Activated naive CD8-positive, alpha-beta T cell treated with anti-CD3 and anti-CD28 coated beads, Interleukin-2, amount 10 ng/mL, durations not matched to agents 7 days and 5 days (primary cell): Measurements from ENCODE around the gene NCAM2. TPM values are rescaled to one million over a fixed set of nuclear protein-coding genes. Genes with fewer than 3 reads are reported as not detected.

Experiments
- ATAC-seq: fragments of 150-1000 bp; cut with Tn5 transposase; one replicate; pipeline ENCODE4 v1.10.0; 2021; ENCODE audit warnings: low read depth, moderate library complexity
- POLR2A ChIA-PET: fragments of 350-600 bp; sonication (Branson Sonifier 250); formaldehyde crosslinking; loops from one replicate; lab custom pipeline; 2021; ENCODE audit warnings: antibody characterized with exemption; lab: Charles Lee
- DNase-seq: peaks from one replicate; pipeline ENCODE4 v3.0.0; 2021
- H3K27ac Mint-ChIP-seq: one replicate; pipeline ENCODE4 v1.8.0; 2022; ENCODE audit warnings: mild to moderate bottlenecking, mixed read lengths
- H3K27me3 Mint-ChIP-seq: one replicate; pipeline ENCODE4 v1.8.0; 2022; ENCODE audit warnings: mild to moderate bottlenecking, moderate library complexity, mixed read lengths
- H3K36me3 Mint-ChIP-seq: one replicate; pipeline ENCODE4 v1.8.0; 2021; ENCODE audit warnings: mild to moderate bottlenecking, mixed read lengths
- H3K4me1 Mint-ChIP-seq: one replicate; pipeline ENCODE4 v1.8.0; 2021; ENCODE audit warnings: mixed read lengths
- H3K4me3 Mint-ChIP-seq: one replicate; pipeline ENCODE4 v1.8.0; 2022; ENCODE audit warnings: mild to moderate bottlenecking, moderate library complexity, mixed read lengths
- H3K9me3 Mint-ChIP-seq: one replicate; pipeline ENCODE4 v1.8.0; 2021; ENCODE audit warnings: mixed read lengths
- total RNA-seq, 2 experiments: library from RNA; stranded (reverse); gene quantifications; one replicate each; pipeline ENCODE4 v1.2.3, GENCODE V29; 2021

The NCAM2 gene
- total RNA-seq, 2 experiments from 2014 or later = not detected

DNA sequence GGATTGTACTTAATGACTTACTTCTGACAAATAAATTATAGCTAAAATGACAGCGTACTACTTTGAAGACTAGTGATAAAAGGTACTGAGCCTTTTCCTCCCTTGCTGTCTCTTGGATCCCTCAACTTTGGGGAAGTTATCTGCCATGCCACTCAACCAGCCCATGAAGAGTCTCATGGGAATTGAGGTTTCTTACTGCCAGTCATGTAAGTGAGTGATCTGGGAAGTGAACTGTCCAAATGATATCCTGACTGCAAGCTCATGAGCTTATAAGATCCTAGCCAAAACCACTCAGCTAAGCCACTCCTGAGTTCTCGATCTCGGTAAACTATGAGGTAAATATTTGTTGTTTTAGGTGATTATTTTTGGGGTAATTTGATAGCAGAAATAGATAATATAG lies 247.8 kb downstream of the NCAM2 start:
- H3K9me3 Mint-ChIP-seq = no peaks in the 10 kb centered on the region

DNA sequence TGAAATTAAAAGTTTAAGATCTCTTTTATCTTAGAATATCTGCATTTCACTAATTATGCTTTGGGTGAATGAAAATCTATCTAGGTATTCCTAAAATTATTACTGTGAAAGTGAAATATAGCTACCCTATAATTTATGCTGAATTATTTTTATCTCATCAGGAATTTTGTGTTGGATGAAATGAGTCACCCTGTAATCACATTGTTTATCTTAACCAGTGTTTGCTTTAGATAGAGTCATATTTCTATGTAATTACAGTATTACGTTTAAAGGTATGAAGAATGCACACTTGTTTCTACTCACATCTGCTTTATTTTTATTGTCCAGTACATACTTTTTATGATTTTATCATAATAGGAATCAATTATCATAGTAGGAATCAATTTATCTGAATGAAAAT lies 249.2 kb downstream of the NCAM2 start:
- no peaks in the 10 kb centered on the region for H3K9me3 Mint-ChIP-seq
- H3K27ac Mint-ChIP-seq = no peak overlapping the region
- POLR2A ChIA-PET = no interaction called here
- ATAC-seq (no peak), DNase-seq (no peak)
- H3K4me1 Mint-ChIP-seq = no peaks in the 10 kb centered on the region
- H3K4me3 Mint-ChIP-seq = no peak overlapping the region
- peaks cover 3% of the 10 kb centered on the region for H3K27me3 Mint-ChIP-seq
- H3K36me3 Mint-ChIP-seq = no peaks in the 10 kb centered on the region

More for the DNA sequence above, 247.8 kb downstream of the NCAM2 start:
- Mint-ChIP-seq H3K27me3 (peaks cover 3% of the 10 kb centered on the region), H3K36me3 (no peaks in the 10 kb centered on the region), H3K4me1 (no peaks in the 10 kb centered on the region), H3K27ac (no peak overlapping the region), H3K4me3 (no peak overlapping the region)
- ATAC-seq = no peak
- POLR2A ChIA-PET = no interaction called here
- no peak for DNase-seq

DNA sequence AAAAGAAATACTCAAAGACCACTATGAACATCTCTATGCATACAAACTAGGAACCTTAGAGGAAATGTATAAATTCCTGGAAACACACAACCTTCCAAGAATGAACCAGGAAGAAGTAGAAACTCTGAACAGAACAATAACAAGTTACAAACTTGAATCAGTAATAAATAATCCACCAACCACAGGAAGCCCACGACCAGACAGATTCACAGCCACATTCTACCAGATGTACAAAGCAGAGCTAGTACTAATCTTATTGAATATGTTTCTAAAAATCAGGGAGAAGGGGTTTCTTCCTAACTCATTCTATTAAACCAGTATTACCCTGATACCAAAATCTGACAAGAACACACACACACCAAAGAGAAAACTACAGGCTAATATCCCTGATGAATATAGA lies 263.8 kb downstream of the NCAM2 start:
- no peak for DNase-seq
- Mint-ChIP-seq H3K27me3 (no peaks in the 10 kb centered on the region), H3K4me3 (peak overlapping the region; percentile 33), H3K27ac (no peak overlapping the region), H3K36me3 (no peaks in the 10 kb centered on the region), H3K4me1 (peaks cover 8% of the 10 kb centered on the region), H3K9me3 (no peaks in the 10 kb centered on the region)
- POLR2A ChIA-PET = no interaction called here
- ATAC-seq = no peak

- DNase-seq = no peak
- ATAC-seq = no peak
- no peaks in the 10 kb centered on the region for H3K27me3 Mint-ChIP-seq
- H3K36me3 Mint-ChIP-seq = no peaks in the 10 kb centered on the region
- no peaks in the 10 kb centered on the region for H3K9me3 Mint-ChIP-seq
- no peak overlapping the region for H3K4me3 Mint-ChIP-seq
- H3K4me1 Mint-ChIP-seq = no peaks in the 10 kb centered on the region
- no peak overlapping the region for H3K27ac Mint-ChIP-seq
- POLR2A ChIA-PET = no interaction called here
Observed at GRCh38 chr21:21268061-21268471, 269.9 kb downstream of the NCAM2 start.

- POLR2A ChIA-PET = no interaction called here
- no peaks in the 10 kb centered on the region for H3K4me1 Mint-ChIP-seq
- H3K9me3 Mint-ChIP-seq = no peaks in the 10 kb centered on the region
- H3K27ac Mint-ChIP-seq = no peak overlapping the region
- no peak overlapping the region for H3K4me3 Mint-ChIP-seq
- H3K27me3 Mint-ChIP-seq = no peaks in the 10 kb centered on the region
- DNase-seq (no peak), ATAC-seq (no peak)
- no peaks in the 10 kb centered on the region for H3K36me3 Mint-ChIP-seq
Observed at GRCh38 chr21:21268885-21269284, 270.7 kb downstream of the NCAM2 start.

GRCh38 chr21:21279193-21279901 lies 281.1 kb downstream of the NCAM2 start:
- Mint-ChIP-seq H3K36me3 (no peaks in the 10 kb centered on the region), H3K27ac (no peak overlapping the region), H3K4me3 (no peak overlapping the region), H3K9me3 (no peaks in the 10 kb centered on the region), H3K27me3 (no peaks in the 10 kb centered on the region), H3K4me1 (no peaks in the 10 kb centered on the region)
- ATAC-seq (no peak), DNase-seq (no peak)
- POLR2A ChIA-PET = no interaction called here

DNA sequence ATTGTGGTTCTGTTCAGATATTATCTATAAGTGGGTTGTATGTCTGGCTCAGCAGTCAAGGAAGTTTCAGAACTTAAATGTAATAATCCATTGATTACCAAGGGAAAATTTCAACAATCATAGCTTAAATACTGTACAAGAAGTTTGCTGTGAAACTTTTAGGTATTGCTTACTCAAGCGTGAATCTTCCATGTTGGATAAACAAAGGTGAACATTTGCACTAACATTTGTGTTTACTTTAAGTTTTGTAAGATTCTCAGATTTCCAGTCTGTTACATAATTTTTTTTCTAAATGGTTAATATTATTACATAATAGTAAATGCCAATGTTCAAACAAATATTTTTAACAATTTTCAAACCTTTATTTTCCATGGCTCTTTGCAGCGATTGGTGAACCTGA lies 285.6 kb downstream of the NCAM2 start:
- no peak for DNase-seq
- POLR2A ChIA-PET = no interaction called here

DNA sequence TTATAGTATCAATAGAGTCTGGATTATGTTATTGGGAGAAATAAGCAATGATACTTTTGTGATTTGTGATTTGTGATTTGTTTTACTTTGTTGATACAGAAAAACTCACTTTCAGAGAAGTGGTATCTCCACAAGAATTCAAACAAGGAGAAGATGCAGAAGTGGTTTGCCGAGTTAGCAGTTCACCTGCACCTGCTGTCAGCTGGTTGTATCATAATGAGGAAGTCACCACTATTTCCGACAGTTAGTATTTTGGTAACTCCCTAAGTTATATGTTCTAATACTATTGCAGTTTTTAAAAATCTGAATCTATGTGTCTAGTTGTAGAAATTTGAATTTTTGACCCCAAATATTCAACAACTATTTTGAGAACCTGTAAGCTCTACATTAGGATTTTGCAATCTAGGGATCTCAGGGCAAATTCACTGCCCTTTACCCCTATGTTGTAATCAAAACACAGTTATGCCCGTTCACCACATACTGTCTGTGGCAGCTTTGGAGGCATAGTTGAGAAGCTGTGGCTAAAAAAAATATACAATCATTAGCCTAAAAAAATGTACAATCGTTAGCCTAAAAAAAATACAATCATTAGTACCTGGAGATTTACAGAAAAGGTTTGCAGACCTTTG lies 288.1 kb downstream of the NCAM2 start:
- no peaks in the 10 kb centered on the region for H3K27me3 Mint-ChIP-seq
- H3K4me3 Mint-ChIP-seq = no peak overlapping the region
- no peak for DNase-seq
- H3K9me3 Mint-ChIP-seq = peaks cover 1% of the 10 kb centered on the region
- no peak overlapping the region for H3K27ac Mint-ChIP-seq
- ATAC-seq = no peak
- no peaks in the 10 kb centered on the region for H3K36me3 Mint-ChIP-seq
- POLR2A ChIA-PET = no interaction called here
- no peaks in the 10 kb centered on the region for H3K4me1 Mint-ChIP-seq

More for the DNA sequence above, 285.6 kb downstream of the NCAM2 start:
- no peaks in the 10 kb centered on the region for H3K9me3 Mint-ChIP-seq
- H3K27ac Mint-ChIP-seq = no peak overlapping the region
- H3K4me3 Mint-ChIP-seq = no peak overlapping the region
- no peaks in the 10 kb centered on the region for H3K27me3 Mint-ChIP-seq
- no peak for ATAC-seq
- H3K4me1 Mint-ChIP-seq = no peaks in the 10 kb centered on the region
- H3K36me3 Mint-ChIP-seq = no peaks in the 10 kb centered on the region

DNA sequence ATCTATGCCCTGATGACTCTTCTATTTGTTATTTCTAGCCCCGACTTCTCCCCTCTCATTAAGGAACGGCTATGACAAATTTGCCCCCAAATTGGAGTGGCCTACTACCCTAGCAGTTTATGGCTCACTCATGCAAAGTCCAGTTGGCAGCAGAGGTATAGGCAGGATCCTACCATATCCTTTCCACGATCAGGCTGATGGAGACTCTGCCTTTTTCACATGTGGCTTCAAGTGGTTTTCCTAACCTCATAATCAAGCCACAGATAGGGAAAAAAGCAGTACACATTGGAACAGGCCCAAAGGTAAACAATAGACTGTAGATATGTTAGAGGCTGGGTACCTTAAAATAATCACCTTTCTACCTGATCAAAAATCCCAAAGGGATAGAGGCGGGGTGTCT lies 292.5 kb downstream of the NCAM2 start:
- Mint-ChIP-seq H3K27me3 (no peaks in the 10 kb centered on the region), H3K9me3 (peaks cover 1% of the 10 kb centered on the region), H3K27ac (no peak overlapping the region), H3K4me3 (no peak overlapping the region), H3K36me3 (no peaks in the 10 kb centered on the region), H3K4me1 (no peaks in the 10 kb centered on the region)
- no peak for ATAC-seq
- no peak for DNase-seq
- POLR2A ChIA-PET = no interaction called here

DNA sequence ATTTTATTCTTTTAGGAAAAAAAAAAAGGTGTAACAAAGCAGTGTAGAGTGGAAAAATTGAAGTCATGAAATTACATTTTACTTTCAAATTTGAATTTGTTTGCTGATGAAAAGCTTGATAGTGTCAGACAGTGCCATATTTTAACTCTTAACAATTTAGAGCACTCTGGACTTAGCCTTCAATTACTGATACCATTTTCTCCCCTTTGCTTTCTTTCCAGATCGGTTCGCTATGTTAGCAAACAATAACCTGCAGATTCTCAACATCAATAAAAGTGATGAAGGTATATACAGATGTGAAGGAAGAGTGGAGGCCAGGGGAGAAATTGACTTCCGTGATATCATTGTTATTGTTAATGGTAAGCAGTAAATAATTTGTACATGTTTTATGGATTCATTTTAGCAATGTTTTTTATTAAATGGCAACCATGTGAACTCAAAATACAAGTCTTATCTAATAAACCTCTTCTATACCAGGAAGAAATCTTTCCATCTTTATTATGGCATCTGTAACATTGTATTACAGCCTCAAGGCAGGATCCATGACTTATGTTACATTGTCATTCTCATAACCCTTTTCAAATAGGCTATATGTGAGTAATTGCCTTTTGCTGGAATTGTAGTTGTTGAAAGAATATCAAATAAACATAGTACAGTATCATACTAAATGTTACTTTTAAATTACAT lies 293.8 kb downstream of the NCAM2 start:
- DNase-seq = no peak
- H3K4me1 Mint-ChIP-seq = no peaks in the 10 kb centered on the region
- H3K9me3 Mint-ChIP-seq = peaks cover 1% of the 10 kb centered on the region
- POLR2A ChIA-PET = no interaction called here
- no peaks in the 10 kb centered on the region for H3K27me3 Mint-ChIP-seq
- no peak overlapping the region for H3K27ac Mint-ChIP-seq
- no peak for ATAC-seq
- no peak overlapping the region for H3K4me3 Mint-ChIP-seq
- H3K36me3 Mint-ChIP-seq = no peaks in the 10 kb centered on the region

GRCh38 chr21:21295303-21295702 lies 297.1 kb downstream of the NCAM2 start:
- Mint-ChIP-seq H3K9me3 (no peaks in the 10 kb centered on the region), H3K4me1 (no peaks in the 10 kb centered on the region), H3K27me3 (no peaks in the 10 kb centered on the region), H3K36me3 (no peaks in the 10 kb centered on the region), H3K27ac (no peak overlapping the region), H3K4me3 (no peak overlapping the region)
- POLR2A ChIA-PET = no interaction called here
- ATAC-seq (no peak), DNase-seq (no peak)

GRCh38 chr21:21297211-21297610 lies 299.0 kb downstream of the NCAM2 start:
- no peak for DNase-seq
- Mint-ChIP-seq H3K36me3 (no peaks in the 10 kb centered on the region), H3K27ac (no peak overlapping the region), H3K9me3 (no peaks in the 10 kb centered on the region), H3K4me1 (no peaks in the 10 kb centered on the region), H3K4me3 (no peak overlapping the region), H3K27me3 (no peaks in the 10 kb centered on the region)
- ATAC-seq = no peak
- POLR2A ChIA-PET = no interaction called here

GRCh38 chr21:21301013-21301412 lies 302.8 kb downstream of the NCAM2 start:
- DNase-seq (no peak), ATAC-seq (no peak)
- Mint-ChIP-seq H3K4me1 (no peaks in the 10 kb centered on the region), H3K9me3 (no peaks in the 10 kb centered on the region), H3K27ac (no peak overlapping the region), H3K36me3 (no peaks in the 10 kb centered on the region), H3K27me3 (no peaks in the 10 kb centered on the region), H3K4me3 (no peak overlapping the region)
- POLR2A ChIA-PET = no interaction called here

- Mint-ChIP-seq H3K36me3 (no peaks in the 10 kb centered on the region), H3K4me3 (no peak overlapping the region), H3K4me1 (no peaks in the 10 kb centered on the region), H3K27me3 (no peaks in the 10 kb centered on the region), H3K27ac (no peak overlapping the region), H3K9me3 (no peaks in the 10 kb centered on the region)
- POLR2A ChIA-PET = no interaction called here
- ATAC-seq = no peak
- DNase-seq = no peak
Observed at GRCh38 chr21:21309510-21309909, 311.3 kb downstream of the NCAM2 start.
